Measurements from ENCODE around the gene FUT7. TPM values are rescaled to one million over a fixed set of nuclear protein-coding genes. Genes with fewer than 3 reads are reported as not detected.
A peak's percentile ranks its signal among the peaks of the same experiment; 100 is the strongest.
"Not testable (repeated sequence)": the region's sequence is repeated elsewhere in the genome, so short reads cannot be mapped to it uniquely, and the experiment has no call there.

Gene FUT7
- total RNA-seq, 6 donors from 2014 or later = 0.94 to 2.3 (median 2.0) TPM; not detected in 1

- ATAC-seq (ENCODE audit: low FRiP score in 2 of 2) = peak in 1 of 2 donors; percentile 32
- WGBS, 2 donors = 69 to 72% methylated on average over 17 to 30 of the region's 30 CpGs
- no peak for TF ChIP-seq POLR2A (IDR thresholded peaks at IDR 0.05)
- TF ChIP-seq EP300 (IDR thresholded peaks at IDR 0.05) = no peak
- TF ChIP-seq, protein P1, sequence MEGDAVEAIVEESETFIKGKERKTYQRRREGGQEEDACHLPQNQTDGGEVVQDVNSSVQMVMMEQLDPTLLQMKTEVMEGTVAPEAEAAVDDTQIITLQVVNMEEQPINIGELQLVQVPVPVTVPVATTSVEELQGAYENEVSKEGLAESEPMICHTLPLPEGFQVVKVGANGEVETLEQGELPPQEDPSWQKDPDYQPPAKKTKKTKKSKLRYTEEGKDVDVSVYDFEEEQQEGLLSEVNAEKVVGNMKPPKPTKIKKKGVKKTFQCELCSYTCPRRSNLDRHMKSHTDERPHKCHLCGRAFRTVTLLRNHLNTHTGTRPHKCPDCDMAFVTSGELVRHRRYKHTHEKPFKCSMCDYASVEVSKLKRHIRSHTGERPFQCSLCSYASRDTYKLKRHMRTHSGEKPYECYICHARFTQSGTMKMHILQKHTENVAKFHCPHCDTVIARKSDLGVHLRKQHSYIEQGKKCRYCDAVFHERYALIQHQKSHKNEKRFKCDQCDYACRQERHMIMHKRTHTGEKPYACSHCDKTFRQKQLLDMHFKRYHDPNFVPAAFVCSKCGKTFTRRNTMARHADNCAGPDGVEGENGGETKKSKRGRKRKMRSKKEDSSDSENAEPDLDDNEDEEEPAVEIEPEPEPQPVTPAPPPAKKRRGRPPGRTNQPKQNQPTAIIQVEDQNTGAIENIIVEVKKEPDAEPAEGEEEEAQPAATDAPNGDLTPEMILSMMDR (IDR thresholded peaks at IDR 0.05) = no peak
- no peak for TF ChIP-seq POLR2AphosphoS5 (IDR thresholded peaks at IDR 0.05)
Observed at GRCh38 chr9:137007108-137007815, 24.6 kb downstream of the FUT7 start.

DNA sequence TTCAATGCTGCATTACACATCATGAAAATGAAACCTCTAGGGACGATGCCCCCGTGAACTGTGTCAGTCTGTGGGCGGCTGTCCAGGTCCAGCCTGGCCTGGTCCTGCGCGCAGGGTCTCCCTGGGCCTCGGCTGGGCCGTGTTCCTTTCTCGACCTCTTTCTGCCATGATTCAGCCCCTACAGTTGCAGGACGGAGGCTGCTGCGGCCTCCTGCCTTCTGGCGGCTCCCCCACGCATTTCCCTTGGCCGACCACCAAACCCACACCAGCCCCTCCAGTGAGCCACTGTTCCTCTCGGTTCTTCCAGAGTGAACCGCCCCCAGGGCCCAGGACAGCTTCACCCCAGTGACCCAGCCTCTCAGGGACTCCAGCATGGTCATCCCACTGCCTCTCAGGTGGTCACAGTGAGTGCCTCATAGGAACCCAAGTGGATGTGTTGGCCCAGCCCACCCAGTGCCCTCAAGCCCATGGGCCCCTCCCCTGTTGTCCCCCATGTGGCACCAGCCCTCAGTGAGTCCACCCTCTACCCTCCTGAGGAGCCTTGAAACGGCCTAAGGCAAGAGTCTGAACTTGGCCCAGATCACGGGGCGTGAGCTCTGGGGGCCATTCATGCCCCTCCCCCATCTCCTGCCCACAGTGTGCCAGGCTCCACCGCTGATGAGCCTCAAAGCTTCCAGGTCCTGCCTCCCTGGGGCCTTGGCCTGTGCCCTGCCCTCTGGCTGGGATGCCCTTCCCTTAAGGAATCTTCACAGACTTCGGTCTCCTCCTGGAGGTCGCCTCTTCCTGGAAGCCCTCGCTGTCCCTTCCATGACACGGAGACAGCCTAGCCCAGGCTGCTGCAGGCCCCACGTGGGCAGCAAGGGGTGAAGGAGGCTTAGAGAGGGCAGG, 25.5 kb downstream of the FUT7 start:
- ATAC-seq (ENCODE audit: low FRiP score in 2 of 2) (peak in 1 of 2 donors; percentile 16), DNase-seq (peak in 1 of 2 donors; percentile 61)
- Histone ChIP-seq H3K9me3 (no peaks in the 10 kb centered on the region), H3K27me3 (no peaks in the 10 kb centered on the region), H3K27ac (no peak overlapping the region), H3K4me3 (no peak overlapping the region), H3K4me1 (peaks cover 0 to 10% (median 9%) of the 10 kb centered on the region in 4 donors), H3K36me3 (peaks cover 0 to 21% (median 12%) of the 10 kb centered on the region in 4 donors)
- TF ChIP-seq POLR2A (IDR thresholded peaks at IDR 0.05) (no peak), EP300 (IDR thresholded peaks at IDR 0.05) (no peak), POLR2AphosphoS5 (IDR thresholded peaks at IDR 0.05) (no peak)
- TF ChIP-seq, protein P1 (IDR thresholded peaks at IDR 0.05) = no peak
- 78 to 81% methylated on average over 18 to 24 of the region's 24 CpGs for WGBS, 2 donors

More at GRCh38 chr9:137007108-137007815, 24.6 kb downstream of the FUT7 start:
- Histone ChIP-seq H3K27me3 (no peaks in the 10 kb centered on the region), H3K36me3 (peaks cover 0 to 28% (median 16%) of the 10 kb centered on the region in 4 donors), H3K4me3 (no peak overlapping the region), H3K9me3 (no peaks in the 10 kb centered on the region), H3K4me1 (peaks cover 0 to 10% (median 9%) of the 10 kb centered on the region in 4 donors), H3K27ac (no peak overlapping the region)
- DNase-seq = peak in 1 of 2 donors; percentile 78

DNA sequence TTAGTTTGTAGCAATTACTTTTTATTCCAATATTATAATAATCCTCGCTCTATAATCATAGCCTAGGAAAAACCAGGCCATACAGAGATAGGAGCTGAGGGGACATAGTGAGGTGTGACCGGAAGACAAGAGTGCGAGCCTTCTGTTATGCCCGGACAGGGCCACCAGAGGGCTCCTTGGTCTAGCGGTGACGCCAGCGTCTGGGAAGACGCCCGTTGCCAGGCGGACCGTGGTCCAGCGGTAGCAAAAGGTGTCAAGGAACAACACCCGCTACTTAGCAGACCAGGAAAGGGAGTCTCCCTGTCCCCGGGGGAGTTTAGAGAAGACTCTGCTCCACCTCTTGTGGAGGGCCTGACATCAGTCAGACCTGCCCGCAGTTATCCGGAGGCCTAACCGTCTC, 27.6 kb downstream of the FUT7 start:
- H3K4me3 ChIP-seq; ATAC-seq (ENCODE audit: low FRiP score in 2 of 2); H3K27ac ChIP-seq; H3K27me3 ChIP-seq; H3K9me3 ChIP-seq: not testable (repeated sequence)
- H3K4me1 ChIP-seq = peaks cover 12 to 27% (median 25%) of the 10 kb centered on the region in 4 donors
- peaks cover 0 to 10% (median 2%) of the 10 kb centered on the region in 4 donors for H3K36me3 ChIP-seq
- 37 to 44% methylated on average over 15 to 17 of the region's 17 CpGs for WGBS, 2 donors
- DNase-seq = peak in 1 of 2 donors; percentile 69
- TF ChIP-seq, protein P1 (IDR thresholded peaks at IDR 0.05) = peak; percentile 39 to 66 (median 54)

- no peak for TF ChIP-seq EP300 (IDR thresholded peaks at IDR 0.05)
- no peak for TF ChIP-seq POLR2A (IDR thresholded peaks at IDR 0.05)
- TF ChIP-seq, protein P1 (IDR thresholded peaks at IDR 0.05) = no peak
- TF ChIP-seq POLR2AphosphoS5 (IDR thresholded peaks at IDR 0.05) = no peak
- Histone ChIP-seq H3K36me3 (no peaks in the 10 kb centered on the region), H3K4me3 (no peak overlapping the region), H3K4me1 (peaks cover 16 to 41% (median 32%) of the 10 kb centered on the region in 4 donors), H3K27me3 (no peaks in the 10 kb centered on the region), H3K9me3 (no peaks in the 10 kb centered on the region), H3K27ac (no peak overlapping the region)
- WGBS, 2 donors = 80 to 89% methylated on average over 6 to 10 of the region's 10 CpGs
- ATAC-seq (ENCODE audit: low FRiP score in 2 of 2) = no peak
- peak in 1 of 2 donors; percentile 72 for DNase-seq
Observed at GRCh38 chr9:137002646-137003041, 29.2 kb downstream of the FUT7 start.
